ENCODE measurements around the gene ZBTB8OS.
"Not testable (repeated sequence)": the region's sequence is repeated elsewhere in the genome, so short reads cannot be mapped to it uniquely, and the experiment has no call there.

- TF ChIP-seq POLR2AphosphoS5 (IDR thresholded peaks at IDR 0.05; ENCODE audit: low read depth); CTCF (IDR thresholded peaks at IDR 0.05; ENCODE audit: insufficient read depth, low read length): not testable (repeated sequence)
Observed at GRCh38 chr1:32696996-32697395, 46.6 kb upstream of the ZBTB8OS start.

All from HL-60 (cell line).